Amniotic stem cell (primary cell): ENCODE measurements around the gene LAMA5.

Experiments
- DNase-seq: peaks from one replicate; lab custom pipeline; 2025; lab: John Stamatoyannopoulos, UW

The LAMA5 gene

DNA sequence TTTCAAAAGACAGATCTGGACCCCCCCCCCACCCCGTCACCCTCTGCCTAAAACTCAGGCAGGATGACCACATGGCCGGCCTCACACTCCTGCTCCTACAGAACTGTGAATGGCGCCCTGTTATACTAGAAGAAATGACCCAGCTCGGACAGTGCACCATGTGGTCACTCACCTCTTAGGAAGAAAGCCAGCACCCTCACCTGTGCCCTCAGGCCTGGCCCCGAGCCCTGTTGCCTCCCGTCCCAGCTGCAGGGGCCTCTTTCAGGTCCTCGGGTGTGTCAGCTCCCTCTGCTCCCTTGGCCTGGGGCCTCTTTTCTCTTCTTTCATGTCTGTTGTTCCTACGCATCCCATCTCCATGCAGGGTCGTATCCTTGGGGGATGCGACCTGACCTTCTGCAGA is 105.0 kb downstream of the LAMA5 start:
- DNase-seq: no peak

DNA sequence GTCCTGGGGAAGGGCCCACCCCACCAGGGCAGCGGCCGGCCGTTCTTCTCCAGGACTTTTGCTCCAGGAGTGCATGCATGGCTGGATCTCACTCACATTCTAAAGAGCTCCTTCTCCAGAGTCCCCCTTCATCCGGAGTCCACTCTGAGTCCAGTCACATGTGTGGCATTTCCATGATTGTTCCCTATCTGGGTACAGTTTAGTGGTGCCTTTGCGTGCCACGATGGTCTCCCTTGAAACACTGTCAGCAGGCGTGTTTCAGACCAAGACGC is 107.9 kb downstream of the LAMA5 start:
- no peak for DNase-seq
